GM12865 (cell line): ENCODE results near the gene USP6NL.

Source experiments
- DNase-seq: peaks from one replicate; pipeline ENCODE4 v3.0.0; 2010; ENCODE audit warnings: low read depth
- H3K4me3 ChIP-seq: 2 replicates; pipeline ENCODE4 v1.5.1; 2011; ENCODE audit warnings: mild to moderate bottlenecking, low read depth, low read length, control low read depth
- CTCF ChIP-seq: IDR thresholded peaks from 2 replicates; pipeline ENCODE4 v1.5.1; 2011; ENCODE audit warnings: low read length, control low read depth, low read depth, inconsistent platforms; ENCODE audit not compliant: insufficient read depth; ENCODE audit errors: missing control alignments

USP6NL gene

GRCh38 chr10:11478807-11479206, 132.6 kb downstream of the USP6NL start:
- no peak for DNase-seq
- TF ChIP-seq CTCF: no peak
- H3K4me3 ChIP-seq: no peak overlapping the region

GRCh38 chr10:11475831-11476434, 135.5 kb downstream of the USP6NL start:
- H3K4me3 ChIP-seq: no peak overlapping the region
- no peak for TF ChIP-seq CTCF
- no peak for DNase-seq

GRCh38 chr10:11473128-11473760, 138.2 kb downstream of the USP6NL start:
- H3K4me3 ChIP-seq: no peak overlapping the region
- no peak for DNase-seq
- TF ChIP-seq CTCF: no peak

- peak; percentile 79 for DNase-seq
- TF ChIP-seq CTCF: peak; percentile 85
- no peak overlapping the region for H3K4me3 ChIP-seq
Observed at GRCh38 chr10:11472158-11472753, 139.2 kb downstream of the USP6NL start.

GRCh38 chr10:11469575-11470391, 141.7 kb downstream of the USP6NL start:
- H3K4me3 ChIP-seq: no peak overlapping the region
- DNase-seq: no peak
- TF ChIP-seq CTCF: no peak

GRCh38 chr10:11468126-11468742, 143.2 kb downstream of the USP6NL start:
- DNase-seq: no peak
- H3K4me3 ChIP-seq: no peak overlapping the region
- TF ChIP-seq CTCF: no peak
